NCI-H1436 (cell line): ENCODE data around the gene GOSR1.
"Not testable (repeated sequence)": the region's sequence is repeated elsewhere in the genome, so short reads cannot be mapped to it uniquely, and the experiment has no call there.

Experiments
- DNase-seq: peaks from one replicate; lab custom pipeline; 2025; lab: John Stamatoyannopoulos, UW

GOSR1 gene

DNA sequence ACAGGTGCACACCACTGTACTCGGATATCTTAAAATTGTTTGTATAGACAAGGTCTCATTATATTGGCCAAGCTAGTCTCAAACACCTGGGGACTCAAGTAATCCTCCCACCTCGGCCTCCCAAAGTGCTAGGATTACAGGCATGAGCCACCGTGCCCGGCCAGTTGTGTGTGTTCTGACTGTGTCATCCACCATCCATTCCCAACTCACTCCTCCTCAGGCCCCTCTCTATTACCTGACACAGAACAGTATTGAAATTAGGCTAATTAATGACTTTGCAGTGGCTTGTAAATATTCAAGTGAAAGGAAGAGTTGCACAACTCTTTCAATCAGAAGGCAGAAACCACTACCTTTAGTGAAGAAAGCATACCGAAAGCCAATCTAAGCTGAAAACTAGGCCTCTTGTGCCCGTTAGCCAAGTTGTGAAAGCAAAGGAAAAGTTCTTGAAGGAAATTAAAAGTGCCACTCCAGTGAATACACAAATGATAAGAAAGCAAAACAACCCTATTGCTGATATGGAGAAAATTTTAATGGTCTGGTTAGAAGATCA is 28.7 kb downstream of the GOSR1 start:
- no peak for DNase-seq

DNA sequence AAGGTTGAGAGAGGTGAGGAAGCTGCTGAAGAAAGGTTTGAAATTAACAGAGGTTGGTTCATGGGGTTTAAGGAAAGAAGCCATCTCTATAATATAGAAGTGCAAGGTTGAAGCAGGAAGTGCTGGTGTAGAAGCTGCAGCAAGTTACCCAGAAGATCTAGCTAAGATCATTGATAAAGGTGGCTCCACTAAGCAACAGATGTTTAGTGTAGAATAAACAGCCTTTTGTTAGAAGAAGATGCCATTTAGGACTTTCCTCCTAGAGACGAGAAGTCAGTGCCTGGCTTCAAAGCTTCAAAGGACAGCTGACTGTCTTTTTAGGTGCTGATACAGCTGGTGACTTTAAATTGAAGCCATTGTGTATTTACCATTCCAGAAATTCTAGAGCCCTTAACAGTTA is 29.3 kb downstream of the GOSR1 start:
- no peak for DNase-seq

DNA sequence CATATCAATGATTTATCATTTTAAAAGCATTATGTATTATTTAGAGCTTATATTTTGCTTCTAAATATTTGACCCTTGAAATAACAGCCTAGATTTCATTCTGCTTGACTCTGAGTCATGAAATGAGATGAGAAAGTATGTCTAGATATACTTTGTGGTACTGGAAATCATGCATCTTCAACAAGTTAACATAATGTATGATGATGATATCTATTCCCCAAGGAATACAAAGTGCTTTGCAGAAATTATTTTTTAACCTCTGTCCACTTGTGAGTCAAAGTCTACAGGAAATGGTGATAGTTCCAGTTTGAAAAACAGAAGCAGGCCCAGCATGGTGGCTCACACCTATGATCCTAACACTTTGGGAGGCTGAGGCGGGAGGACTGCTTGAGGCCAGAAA is 36.1 kb downstream of the GOSR1 start:
- no peak for DNase-seq

DNA sequence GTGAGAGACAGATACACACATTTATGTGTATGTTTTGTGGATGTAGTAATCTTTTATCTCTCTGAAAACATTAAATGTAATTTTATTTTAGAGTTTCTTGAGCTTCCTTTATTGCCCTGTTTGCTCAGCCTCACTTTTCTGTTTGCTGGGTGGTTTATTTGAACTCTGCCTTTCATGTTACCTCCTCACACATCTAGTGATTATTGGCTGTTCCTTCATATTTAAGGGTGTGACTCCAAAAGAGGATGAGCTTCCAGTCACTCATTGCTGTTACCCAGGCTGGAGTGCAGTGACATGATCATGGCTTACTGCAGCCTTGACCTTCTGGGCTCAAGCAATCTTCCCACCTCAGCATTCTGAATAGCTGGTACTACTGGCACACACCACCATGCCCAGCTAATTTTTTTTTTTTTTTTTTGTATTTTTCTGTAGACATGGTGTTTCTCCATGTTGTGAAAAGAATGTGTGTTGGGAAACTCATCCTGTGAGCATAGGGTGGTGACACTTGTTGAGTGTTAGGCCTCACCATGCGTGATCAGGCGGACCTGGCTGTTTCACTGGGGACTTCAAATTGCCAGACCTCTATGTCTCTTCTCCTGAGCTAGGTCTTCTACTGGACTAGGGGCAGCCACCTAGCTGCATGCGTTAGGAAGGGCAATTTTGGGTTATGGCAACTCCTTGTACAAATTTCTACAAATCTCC is 37.8 kb downstream of the GOSR1 start:
- no peak for DNase-seq

DNA sequence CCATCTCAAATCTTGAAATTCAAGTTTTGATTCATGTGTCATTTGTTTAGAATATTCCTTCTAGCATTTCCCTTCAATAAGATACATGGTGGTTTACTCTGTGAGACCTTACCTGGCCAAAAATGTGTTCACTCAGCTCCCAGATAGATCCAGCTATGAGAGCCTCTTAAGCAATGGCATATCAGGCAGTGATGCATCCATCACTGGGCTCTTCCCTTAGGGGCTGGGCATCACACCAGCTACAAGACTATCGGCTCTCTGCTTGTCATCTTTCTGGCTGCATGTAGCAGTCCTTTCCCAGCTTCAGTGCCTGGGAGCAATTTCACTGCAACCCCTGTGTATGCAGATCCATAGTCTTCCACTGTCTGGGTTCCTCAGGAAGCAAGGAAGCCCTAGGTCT is 40.6 kb downstream of the GOSR1 start:
- DNase-seq = no peak

DNA sequence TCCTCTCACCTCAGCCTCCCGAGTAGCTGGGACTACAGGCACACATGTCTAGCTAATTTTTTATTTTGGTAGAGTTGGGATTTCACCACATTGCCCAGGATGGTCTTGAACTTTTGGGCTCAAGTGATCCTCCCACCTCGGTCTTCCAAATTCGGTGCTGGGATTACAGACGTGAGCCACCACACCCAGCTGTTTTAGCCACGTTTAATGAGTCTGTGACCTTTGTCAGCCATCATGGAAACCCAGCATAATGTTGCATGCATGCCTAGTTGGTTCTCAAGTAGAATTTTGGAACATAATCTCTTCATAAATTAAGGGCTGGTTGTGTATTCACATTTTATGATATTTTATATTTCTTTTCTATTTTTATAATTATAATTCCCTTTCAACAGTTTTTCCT is 42.0 kb downstream of the GOSR1 start:
- no peak for DNase-seq

DNA sequence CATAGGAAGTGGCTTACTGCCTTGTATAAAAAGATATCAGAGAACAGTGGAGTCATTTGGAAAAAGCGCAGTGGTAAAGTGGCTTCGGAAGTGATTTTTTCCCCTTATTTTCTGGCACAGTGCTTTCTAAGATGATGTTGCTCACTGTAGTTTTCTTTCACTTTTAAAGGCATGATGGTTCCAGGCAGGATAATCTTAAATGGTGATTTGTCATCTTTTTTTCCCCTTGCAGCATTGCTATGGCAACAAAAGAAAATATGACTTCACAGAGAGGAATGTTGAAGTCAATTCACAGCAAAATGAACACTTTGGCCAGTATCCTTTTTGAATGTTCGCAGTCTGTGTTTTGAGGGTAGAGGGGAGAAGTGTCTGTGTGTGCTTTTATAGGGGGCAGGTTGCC is 42.5 kb downstream of the GOSR1 start:
- no peak for DNase-seq

DNA sequence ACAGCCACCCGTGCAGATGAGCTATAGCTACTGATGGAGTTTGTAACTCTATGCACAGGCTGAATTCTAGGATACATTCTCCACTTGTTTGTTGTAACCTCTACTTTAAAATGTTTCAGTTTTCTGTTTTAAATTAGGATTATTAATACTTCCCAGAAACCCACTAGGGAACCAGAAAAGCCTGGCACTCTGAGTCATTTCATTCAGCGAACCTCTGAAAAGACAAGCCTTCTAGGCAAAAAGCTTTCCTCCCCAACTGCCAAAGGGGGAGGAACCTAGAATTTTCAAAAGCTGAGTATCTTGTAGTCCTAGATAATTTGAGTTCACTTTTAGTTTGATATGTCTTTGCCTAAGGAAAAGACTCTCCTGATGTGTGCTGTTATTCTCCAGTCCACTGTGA is 43.2 kb downstream of the GOSR1 start:
- no peak for DNase-seq

DNA sequence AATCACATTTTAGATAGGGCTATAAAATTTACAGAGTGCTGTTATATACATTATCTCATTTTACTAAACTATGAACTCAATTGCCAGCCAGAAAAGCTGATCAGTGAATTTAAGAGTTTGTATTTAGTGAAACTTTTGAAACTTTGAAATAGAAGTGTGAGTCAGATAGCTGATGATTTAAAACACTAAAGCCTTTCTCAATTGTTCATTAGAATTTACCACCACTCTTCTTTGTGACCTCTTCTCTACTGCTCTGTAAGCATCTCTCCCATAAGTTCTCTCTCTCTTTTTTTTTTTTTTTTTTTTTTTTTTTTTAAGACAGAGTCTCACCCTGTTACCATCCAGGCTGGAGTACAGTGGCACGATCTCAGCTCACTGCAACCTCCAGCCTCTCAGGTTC is 43.7 kb downstream of the GOSR1 start:
- DNase-seq = no peak

DNA sequence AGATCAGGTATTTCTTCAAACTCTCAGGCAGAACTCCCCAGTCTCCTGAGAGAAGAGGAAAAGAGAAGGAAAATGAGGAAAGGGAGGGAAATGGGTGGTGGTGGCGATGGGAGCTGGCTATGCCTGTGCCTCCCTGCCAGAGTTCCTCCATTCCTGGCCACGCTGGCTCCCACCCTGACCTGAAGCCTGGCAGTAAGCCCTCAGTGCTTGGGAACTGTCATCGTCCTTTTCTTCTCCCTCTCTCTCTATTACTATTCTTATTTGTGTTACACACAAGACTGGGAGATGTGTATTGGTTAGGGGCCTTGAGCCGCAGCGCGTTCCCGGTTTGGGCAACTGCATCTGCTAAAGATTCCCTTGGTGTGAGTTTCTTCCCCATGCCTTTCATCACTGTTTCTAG is 44.6 kb downstream of the GOSR1 start:
- no peak for DNase-seq

DNA sequence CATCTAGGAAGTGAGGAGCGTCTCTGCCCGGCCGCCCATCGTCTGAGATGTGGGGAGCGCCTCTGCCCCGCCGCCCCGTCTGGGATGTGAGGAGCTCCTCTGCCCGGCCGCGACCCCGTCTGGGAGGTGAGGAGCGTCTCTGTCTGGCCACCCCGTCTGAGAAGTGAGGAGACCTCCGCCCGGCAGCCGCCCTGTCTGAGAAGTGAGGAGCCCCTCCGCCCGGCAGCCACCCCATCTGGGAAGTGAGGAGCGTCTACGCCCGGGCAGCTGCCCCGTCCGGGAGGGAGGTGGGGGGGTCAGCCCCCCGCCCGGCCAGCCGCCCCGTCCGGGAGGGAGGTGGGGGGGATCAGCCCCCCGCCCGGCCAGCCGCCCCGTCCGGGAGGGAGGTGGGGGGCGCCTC is 46.0 kb downstream of the GOSR1 start:
- not testable (repeated sequence) for DNase-seq

DNA sequence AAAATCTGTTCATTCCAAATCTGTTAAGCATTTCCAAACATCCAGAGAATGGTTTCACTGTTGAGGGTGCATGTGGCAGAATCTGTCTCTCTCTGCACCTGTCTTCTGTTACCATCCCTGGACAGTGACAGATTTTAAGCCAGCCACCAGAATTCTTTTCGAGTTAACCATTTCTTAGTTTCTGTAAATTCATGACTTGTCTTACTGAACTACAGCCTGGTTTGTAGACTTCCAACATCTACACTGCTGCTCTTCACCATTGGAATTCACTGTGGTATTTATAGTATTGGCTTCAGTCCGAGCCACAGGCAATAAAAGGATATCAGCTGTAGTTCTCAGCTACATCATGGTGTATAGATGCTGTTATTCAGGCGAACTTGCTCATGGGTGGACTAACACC is 47.6 kb downstream of the GOSR1 start:
- DNase-seq = no peak

DNA sequence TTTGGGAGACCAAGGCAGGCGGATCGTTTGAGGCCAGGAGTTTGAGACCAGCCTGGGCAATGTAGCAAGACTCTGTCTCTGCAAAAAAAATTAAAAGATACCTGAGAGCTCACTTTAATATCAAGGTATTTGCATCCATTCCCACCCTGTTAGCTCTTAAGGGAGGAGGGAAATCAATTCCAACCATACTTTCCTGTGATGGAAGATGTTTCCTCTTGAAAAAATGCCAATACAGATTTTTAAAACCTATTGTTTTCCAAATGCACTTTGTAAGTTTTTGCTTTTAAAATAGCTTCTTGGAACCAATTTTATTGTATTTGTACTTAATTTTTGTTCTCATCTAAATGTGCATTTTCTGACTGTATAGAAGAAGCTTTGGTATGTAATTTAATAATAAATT is 49.2 kb downstream of the GOSR1 start:
- no peak for DNase-seq

DNA sequence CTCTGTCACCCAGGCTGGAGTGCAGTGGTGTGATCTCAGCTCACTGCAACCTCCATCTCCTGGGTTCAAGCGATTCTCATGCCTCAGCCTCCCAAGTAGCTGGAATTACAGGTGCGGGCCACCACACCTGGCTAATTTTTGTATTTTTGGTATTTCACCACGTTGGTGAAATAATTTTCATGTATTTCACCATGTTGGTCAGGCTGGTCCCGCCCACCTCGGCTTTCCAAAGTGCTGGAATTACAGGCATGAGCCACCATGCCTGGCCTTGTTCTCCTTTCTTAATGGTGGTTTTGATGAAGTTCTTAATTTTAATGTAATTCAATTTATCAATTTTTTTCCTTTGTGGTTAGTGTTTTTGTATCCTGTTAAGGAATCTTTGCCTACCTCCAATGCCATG is 51.5 kb downstream of the GOSR1 start:
- not testable (repeated sequence) for DNase-seq

DNA sequence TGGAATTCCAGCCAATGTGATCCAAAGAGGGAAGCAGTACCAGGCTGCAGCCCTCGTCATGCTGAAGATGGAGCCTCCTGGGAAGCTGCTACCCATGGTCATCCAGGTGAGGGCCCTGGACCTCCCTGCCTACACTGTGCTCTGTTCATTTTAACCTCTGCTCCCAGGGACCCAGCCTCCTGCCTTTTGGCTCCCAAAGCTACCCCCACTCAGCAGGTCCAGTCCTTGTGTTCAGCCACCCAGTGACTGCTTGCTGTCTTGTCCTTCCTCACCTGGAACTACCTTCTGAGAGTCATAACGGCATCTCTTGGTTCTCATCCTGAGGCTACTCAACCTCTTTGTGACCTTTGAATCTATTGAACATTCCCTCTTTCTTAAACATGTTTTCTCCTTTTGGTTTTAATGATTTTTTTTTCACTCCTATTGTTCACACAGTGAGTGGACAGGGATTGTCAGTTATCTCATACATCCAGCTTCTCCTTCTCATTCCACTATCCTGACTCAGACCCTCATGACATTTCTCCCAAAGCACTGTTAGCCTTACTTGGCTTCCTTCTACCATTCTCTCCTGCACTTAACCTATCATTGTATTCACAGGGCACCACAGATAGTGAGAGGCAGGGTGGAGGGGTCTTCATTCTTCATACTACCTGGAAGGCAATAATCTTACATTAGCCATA is 53.3 kb downstream of the GOSR1 start:
- no peak for DNase-seq

DNA sequence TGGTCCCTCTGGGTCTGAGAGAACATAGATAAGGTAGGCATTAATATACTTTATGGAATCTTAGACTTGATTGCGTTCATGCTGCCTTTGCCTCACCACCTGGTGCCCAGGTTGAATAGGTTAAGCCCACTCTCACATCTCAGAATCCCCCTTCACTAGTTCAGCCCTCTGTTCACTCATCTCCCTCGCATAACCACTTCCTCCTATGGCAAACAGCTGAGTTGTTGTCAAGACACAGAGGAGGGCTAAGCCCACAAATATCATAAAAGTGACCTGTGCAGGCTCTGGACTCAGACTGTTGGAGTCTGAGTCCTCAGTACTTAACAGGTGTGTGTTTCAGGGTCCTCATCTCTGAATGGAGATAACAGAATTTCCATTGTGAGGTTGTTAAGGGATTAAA is 55.7 kb downstream of the GOSR1 start:
- DNase-seq = no peak

DNA sequence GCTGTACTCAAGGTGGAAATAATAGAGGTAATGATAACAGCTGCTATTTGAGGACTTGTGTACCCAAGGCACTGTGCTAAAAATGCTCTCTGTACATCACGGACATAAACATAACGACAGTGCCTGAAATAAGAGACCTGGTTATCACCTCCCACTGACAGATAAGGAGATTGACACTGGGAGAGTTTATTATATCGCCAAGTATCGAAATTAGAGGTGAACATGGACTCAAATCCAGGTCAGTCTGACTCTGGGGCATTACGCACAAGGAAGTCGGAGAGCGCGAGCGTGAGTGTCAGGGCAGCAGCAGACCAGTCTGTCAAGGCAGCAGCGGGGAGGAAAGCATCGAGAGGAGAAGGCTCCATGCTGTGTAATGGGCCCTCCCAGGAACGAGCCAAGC is 57.1 kb downstream of the GOSR1 start:
- DNase-seq = no peak

DNA sequence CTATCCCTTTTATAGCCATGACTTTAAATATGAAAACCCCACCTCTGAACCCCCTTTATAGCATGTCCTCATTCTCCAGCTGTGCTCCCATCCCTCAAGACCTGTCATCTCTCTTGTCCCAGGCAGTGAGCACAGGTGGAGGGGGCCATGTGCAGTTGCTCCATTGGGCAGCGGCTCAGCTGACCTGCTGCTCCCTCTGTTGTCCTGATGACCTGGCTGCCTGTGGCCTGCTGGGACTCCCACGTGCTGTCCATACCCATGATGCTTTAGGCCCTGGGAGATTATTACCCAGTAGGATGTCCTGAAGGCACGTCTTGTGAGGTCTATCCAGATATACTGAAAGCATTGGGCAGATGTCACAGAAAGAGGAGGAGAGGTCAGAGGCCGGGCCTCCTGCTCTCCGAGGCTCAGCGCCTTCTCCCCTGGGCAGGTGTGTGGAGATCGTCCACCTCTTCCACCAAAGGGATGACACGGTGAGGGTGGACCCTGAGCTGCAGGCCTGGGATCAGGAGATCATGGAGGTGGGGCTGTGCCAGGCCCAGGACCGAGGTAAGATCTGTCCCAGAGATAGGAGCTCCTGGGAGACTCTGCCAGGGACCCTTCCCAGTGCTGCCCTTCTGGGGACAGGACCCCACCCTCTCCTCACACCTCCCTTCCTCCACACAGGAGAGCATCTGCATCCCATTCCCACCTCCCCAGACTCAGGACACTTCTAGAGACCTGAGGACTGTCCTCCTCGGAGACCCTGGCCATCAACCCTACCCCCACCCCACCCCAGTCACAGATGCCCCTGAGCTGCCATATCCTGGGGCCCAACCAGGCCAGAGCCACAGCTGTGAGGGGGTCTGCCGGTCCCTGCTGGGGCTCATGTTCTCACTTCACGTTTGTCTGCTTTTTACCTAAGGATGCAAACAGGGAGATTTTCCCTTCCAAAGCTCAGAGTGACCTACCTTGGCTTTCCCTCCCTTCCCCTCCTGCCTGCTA is 58.0 kb downstream of the GOSR1 start:
- no peak for DNase-seq

DNA sequence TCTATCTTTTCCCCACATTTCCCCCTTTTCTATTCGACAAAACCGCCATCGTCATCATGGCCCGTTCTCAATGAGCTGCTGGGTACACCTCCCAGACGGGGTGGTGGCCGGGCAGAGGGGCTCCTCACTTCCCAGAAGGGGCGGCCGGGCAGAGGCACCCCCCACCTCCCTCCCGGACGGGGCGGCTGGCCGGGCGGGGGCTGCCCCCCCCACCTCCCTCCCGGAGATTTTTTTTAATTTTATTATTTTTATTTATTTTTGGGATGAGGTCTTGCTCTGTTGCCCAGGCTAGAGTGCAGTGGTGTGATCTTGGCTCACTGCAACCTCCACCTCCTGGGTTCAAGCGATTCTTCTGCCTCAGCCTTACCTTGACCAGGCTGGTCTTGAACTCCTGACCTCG is 59.6 kb downstream of the GOSR1 start:
- DNase-seq = not testable (repeated sequence)

DNA sequence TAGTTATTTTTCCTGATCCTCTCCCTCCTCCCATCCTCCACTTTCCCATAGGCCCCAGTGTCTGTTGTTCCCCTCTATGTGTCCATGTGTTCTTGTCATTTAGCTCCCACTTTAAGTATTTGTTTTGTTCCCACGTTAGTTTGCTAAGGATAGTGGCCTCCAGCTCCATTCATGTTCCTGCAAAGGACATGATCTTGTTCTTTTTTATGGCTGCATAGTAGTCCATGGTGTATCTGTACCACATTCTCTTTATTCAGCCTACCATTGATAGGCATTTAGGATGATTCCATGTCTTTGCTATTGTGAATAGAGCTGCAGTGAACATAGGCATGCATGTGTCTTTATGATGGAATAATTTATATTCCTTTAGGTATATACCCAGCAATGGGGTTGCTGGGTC is 60.5 kb downstream of the GOSR1 start:
- DNase-seq = not testable (repeated sequence)

DNA sequence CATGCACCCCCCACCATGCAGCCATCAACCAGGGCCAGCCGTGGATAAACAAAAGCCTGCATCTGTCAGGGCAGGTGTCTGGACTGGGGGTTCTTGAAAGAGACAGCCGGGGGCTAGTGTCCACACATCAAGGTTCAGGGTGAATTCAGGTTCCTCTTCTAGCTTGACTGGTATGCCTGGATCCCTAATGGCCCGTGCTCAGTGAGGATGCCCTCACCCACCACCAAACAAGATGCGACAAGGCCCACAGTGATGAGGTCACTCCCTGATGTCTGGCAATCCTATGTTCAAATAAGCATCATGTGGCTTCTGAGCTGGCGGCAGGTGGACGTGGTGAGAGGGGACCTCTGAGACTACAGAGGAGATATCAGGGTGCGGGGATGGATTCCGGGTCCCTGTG is 64.6 kb downstream of the GOSR1 start:
- DNase-seq = no peak

DNA sequence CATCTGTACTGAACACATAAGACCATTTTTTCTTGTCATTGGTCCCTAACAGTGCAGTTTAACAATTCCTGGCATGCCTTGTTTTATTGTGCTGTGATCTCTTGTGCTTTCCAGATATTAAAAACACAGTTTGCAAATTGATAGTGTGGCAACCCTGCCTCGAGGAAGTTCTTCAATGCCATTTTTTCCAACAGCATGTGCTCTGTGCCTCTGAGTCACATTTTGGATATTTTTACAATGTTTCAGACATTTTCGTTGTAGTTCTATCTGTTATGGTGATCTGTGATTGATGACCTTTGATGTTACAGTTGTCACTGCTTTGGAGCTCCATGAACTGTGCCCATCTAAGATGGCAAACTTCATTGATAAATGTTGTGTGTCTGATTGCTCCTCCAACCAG is 66.2 kb downstream of the GOSR1 start:
- no peak for DNase-seq

DNA sequence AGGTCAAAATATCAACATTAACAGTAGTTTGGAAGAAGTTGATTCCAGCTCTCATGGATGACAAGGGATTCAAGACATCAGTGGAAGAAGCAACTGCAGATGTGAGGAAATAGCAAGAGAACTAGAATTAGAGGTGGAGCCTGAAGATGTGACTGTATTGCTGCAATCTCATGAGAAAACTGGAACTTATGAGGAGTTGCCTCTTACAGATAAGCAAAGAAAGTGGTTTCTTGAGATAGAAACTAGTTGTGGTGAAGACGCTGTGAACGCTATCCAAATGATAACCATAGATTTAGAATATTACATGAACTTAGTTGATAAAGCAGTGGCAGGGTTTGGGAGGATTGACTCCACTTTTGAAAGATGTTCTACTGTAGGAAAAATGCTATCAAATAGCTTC is 67.8 kb downstream of the GOSR1 start:
- DNase-seq = no peak
